Gastroesophageal sphincter (tissue), 4 donors: ENCODE data around the gene AP1M2. TPM values are rescaled to one million over a fixed set of nuclear protein-coding genes. Genes with fewer than 3 reads are reported as not detected.

Experiments used
- ATAC-seq: fragments of 150-250 bp; one replicate; pipeline ENCODE4 v1.9.1; 2016; ENCODE audit warnings: mild to moderate bottlenecking, moderate library complexity
- H3K27ac ChIP-seq, 4 donors: fragments of 200-600 bp; sonication (generic) in 3 of 4; 1 replicate in 3 of 4; 2 replicates in 1 of 4; pipeline ENCODE4 v1.5.1; 2016 to 2019
- H3K27me3 ChIP-seq: fragments of 200-600 bp; sonication (generic); one replicate; pipeline ENCODE4 v1.5.1; 2019
- H3K36me3 ChIP-seq, 2 donors: fragments of 200-600 bp; sonication (generic); one replicate each; pipeline ENCODE4 v1.5.1; 2019; ENCODE audit warnings: control low read depth in 1 of 2
- H3K4me1 ChIP-seq, 3 donors: fragments of 200-600 bp; sonication (generic); 1 replicate in 2 of 3; 2 replicates in 1 of 3; pipeline ENCODE4 v1.5.1; 2016 to 2019; ENCODE audit warnings: control low read depth in 2 of 3
- H3K4me3 ChIP-seq, 2 donors: fragments of 200-600 bp; sonication (generic); one replicate each; pipeline ENCODE4 v1.5.1; 2019; ENCODE audit warnings: mild to moderate bottlenecking in 1 of 2, moderate library complexity in 1 of 2
- H3K9me3 ChIP-seq, 3 donors: fragments of 200-600 bp; sonication (generic); one replicate each; pipeline ENCODE4 v1.5.1; 2017 to 2019; ENCODE audit warnings: control low read depth in 2 of 3
- EP300 ChIP-seq: sonication (generic); formaldehyde crosslinking; IDR thresholded peaks from one replicate; pipeline ENCODE4 v1.6.1; 2017; ENCODE audit warnings: antibody characterized with exemption, mild to moderate bottlenecking
- POLR2A ChIP-seq, 2 donors: fragments of 450-650 bp; IDR thresholded peaks; one replicate each; pipeline ENCODE4 v1.6.1; 2017; ENCODE audit warnings: antibody characterized with exemption in 2 of 2, mild to moderate bottlenecking in 2 of 2, moderate library complexity in 1 of 2
- POLR2AphosphoS5 ChIP-seq: sonication (generic); formaldehyde crosslinking; IDR thresholded peaks from one replicate; pipeline ENCODE4 v1.6.1; 2017; ENCODE audit warnings: antibody characterized with exemption
- WGBS, 2 donors: methylation state at CpG; one replicate each; pipeline ENCODE4 v1.1.5; 2018; ENCODE audit warnings: low coverage in 1 of 2; 5-methylcytosine and 5-hydroxymethylcytosine counted together
- total RNA-seq, 4 donors: library from RNA; depleted of rRNA; stranded (reverse); fragments of >200 nt; gene quantifications; one replicate each; pipeline ENCODE4 v1.1.0, GENCODE V29; 2016
- TF ChIP-seq, protein P1 (sequence below), 4 experiments: fragments of 200-600 bp in 2 of 4; fragments of 450-650 bp in 2 of 4; sonication (generic) in 1 of 4; IDR thresholded peaks; one replicate each; pipeline ENCODE4 v1.5.1; 2017 to 2019; ENCODE audit warnings: antibody characterized with exemption in 4 of 4, mild to moderate bottlenecking in 2 of 4, moderate library complexity in 2 of 4

Gene AP1M2
- total RNA-seq, 4 donors from 2014 or later: 13.2 TPM; not detected in 3

DNA sequence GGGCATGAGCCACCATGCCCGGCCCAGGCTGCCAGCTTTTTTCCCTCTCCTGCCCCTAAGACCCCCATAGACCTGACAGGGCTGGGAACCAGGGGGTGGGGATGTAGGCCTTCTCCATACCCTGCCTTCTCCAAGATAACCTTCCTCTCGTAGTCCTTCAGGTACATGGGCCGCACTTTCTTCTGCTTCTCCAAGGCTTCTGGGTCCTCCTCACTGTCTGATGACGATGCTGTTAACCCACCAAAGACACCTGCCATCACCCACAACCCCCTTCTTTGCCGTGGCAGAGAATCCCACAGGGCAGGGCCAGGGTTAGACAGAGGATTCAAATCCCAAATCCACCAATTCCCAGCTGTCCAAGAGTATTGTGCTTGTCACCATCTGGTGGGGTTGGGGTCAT lies 24.5 kb downstream of the AP1M2 start:
- H3K9me3 ChIP-seq: no peaks in the 10 kb centered on the region
- H3K27ac ChIP-seq: no peak overlapping the region
- H3K27me3 ChIP-seq: no peaks in the 10 kb centered on the region
- peaks cover 0 to 59% of the 10 kb centered on the region in 2 donors for H3K36me3 ChIP-seq
- ATAC-seq: no peak
- no peak overlapping the region for H3K4me3 ChIP-seq
- H3K4me1 ChIP-seq: peaks cover 0 to 31% (median 19%) of the 10 kb centered on the region in 3 donors
- no peak for TF ChIP-seq POLR2A (IDR thresholded peaks at IDR 0.05)
- TF ChIP-seq, protein P1, sequence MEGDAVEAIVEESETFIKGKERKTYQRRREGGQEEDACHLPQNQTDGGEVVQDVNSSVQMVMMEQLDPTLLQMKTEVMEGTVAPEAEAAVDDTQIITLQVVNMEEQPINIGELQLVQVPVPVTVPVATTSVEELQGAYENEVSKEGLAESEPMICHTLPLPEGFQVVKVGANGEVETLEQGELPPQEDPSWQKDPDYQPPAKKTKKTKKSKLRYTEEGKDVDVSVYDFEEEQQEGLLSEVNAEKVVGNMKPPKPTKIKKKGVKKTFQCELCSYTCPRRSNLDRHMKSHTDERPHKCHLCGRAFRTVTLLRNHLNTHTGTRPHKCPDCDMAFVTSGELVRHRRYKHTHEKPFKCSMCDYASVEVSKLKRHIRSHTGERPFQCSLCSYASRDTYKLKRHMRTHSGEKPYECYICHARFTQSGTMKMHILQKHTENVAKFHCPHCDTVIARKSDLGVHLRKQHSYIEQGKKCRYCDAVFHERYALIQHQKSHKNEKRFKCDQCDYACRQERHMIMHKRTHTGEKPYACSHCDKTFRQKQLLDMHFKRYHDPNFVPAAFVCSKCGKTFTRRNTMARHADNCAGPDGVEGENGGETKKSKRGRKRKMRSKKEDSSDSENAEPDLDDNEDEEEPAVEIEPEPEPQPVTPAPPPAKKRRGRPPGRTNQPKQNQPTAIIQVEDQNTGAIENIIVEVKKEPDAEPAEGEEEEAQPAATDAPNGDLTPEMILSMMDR (IDR thresholded peaks at IDR 0.05): no peak
- no peak for TF ChIP-seq EP300
- no peak for TF ChIP-seq POLR2AphosphoS5
- 85 to 96% methylated on average over 3 to 5 of the region's 5 CpGs for WGBS, 2 donors

DNA sequence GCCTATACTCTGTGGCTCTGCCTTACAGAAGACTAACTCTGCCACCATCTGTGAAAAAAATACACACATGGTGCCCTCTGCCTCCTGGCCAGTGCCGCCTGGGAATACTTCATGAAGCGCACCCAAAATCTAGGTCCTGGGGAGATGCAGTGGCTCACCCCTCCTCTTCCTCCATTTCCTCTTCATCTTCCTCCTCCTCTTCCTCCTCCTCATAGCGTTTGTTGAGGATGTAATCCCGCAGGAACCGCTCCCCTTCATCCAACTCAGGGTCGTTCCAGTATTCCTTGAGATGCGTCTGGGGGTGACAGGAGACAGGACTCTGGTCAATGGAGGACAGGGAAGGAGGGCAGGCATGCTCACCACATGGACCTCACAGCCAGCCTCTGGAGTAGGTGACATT lies 27.0 kb downstream of the AP1M2 start:
- no peak for ATAC-seq
- Histone ChIP-seq H3K36me3 (peaks cover 0 to 83% of the 10 kb centered on the region in 2 donors), H3K4me1 (peaks cover 0 to 12% (median 7%) of the 10 kb centered on the region in 3 donors)

DNA sequence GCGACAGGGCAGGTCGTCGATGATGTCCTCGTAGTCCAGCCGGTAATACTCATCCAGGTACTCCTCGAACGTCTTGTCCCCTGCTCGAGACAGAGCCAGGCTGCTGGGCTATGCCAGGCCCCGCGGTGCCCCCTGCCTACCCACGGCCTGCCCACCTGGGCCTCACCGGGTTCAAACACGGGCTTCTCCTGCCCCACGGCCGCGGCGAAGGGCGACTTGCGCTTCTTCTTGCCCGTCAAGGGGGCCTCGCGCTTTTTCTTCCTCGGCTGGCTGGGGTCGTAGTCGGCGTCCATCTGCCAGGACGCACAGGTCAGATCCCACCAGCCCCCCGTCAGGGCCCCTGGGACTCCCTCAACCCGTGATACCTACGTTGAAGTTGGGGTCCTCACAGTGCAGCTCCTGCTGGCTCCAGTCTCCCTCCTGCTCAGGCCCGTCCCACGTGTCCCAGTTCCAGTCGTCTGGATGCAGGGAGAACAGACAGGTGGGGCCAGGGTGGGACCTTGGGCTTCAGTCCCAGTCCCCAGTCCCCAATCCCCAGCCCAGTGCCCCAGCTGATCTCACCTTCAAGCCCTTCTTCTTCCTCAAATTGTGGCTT lies 29.4 kb downstream of the AP1M2 start:
- ATAC-seq: no peak
- Histone ChIP-seq H3K27ac (no peak overlapping the region), H3K4me1 (no peaks in the 10 kb centered on the region), H3K36me3 (peaks cover 0 to 98% of the 10 kb centered on the region in 2 donors), H3K27me3 (no peaks in the 10 kb centered on the region), H3K4me3 (no peak overlapping the region), H3K9me3 (no peaks in the 10 kb centered on the region)
- WGBS, 2 donors: 88% methylated on average over 13 of the region's 33 CpGs; no CpG with 5 or more reads in 1 of the 2 donors
- TF ChIP-seq, protein P1 (IDR thresholded peaks at IDR 0.05): no peak
- TF ChIP-seq POLR2A (IDR thresholded peaks at IDR 0.05) (no peak), EP300 (no peak), POLR2AphosphoS5 (no peak)

More for the DNA sequence above, 27.0 kb downstream of the AP1M2 start:
- no peak overlapping the region for H3K27ac ChIP-seq
- no peaks in the 10 kb centered on the region for H3K9me3 ChIP-seq
- 79 to 83% methylated on average over 4 of the region's 7 CpGs for WGBS, 2 donors
- TF ChIP-seq POLR2AphosphoS5 (no peak), POLR2A (IDR thresholded peaks at IDR 0.05) (no peak), EP300 (no peak)
- TF ChIP-seq, protein P1 (IDR thresholded peaks at IDR 0.05): no peak
- no peak overlapping the region for H3K4me3 ChIP-seq
- H3K27me3 ChIP-seq: no peaks in the 10 kb centered on the region

DNA sequence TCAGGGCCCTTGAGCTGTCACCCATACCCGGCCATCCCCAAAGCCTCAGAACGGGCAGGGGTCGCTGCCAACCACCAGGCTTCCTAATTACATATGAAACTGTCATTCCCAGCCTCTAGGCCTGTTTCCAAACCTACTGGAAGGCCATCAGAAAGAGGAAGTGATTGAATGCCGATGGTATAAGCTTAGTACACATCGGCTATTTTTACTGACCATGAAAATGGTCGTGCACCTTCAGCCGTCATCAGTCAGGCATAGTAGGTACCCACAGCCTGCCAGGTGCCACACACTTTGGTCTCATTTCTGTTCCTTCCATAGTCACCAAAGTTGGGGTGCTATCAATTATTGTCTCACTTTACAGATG lies 31.5 kb downstream of the AP1M2 start:
- ATAC-seq: no peak
- WGBS, 2 donors: 58 to 85% methylated on average over 4 to 6 of the region's 7 CpGs
- Histone ChIP-seq H3K9me3 (no peaks in the 10 kb centered on the region), H3K27me3 (no peaks in the 10 kb centered on the region), H3K4me3 (no peak overlapping the region), H3K36me3 (peaks cover 0 to 100% of the 10 kb centered on the region in 2 donors), H3K27ac (no peak overlapping the region), H3K4me1 (no peaks in the 10 kb centered on the region)
- TF ChIP-seq POLR2AphosphoS5 (no peak), EP300 (no peak), POLR2A (IDR thresholded peaks at IDR 0.05) (no peak)
- TF ChIP-seq, protein P1 (IDR thresholded peaks at IDR 0.05): no peak
